Measurements from ENCODE around the gene ABHD17B.

GRCh38 chr9:71929791-71930440 lies 18.9 kb upstream of the ABHD17B start:
- no peak for TF ChIP-seq BHLHE40 (IDR thresholded peaks at IDR 0.05; ENCODE audit: borderline replicate concordance)
- no peak for TF ChIP-seq FOXA1 (IDR thresholded peaks at IDR 0.05)
- TF ChIP-seq SP1 (IDR thresholded peaks at IDR 0.05): no peak
- no peak for TF ChIP-seq CTBP1 (IDR thresholded peaks at IDR 0.05; ENCODE audit: borderline replicate concordance)
- no peak for TF ChIP-seq PKNOX1 (IDR thresholded peaks at IDR 0.05)
- no peak for TF ChIP-seq SUZ12 (IDR thresholded peaks at IDR 0.05)
- TF ChIP-seq NFRKB (IDR thresholded peaks at IDR 0.05): no peak
- no peak for TF ChIP-seq HDGF (IDR thresholded peaks at IDR 0.05; ENCODE audit: borderline replicate concordance)
- TF ChIP-seq FOXM1 (IDR thresholded peaks at IDR 0.05; ENCODE audit: borderline replicate concordance): no peak
- no peak for TF ChIP-seq ZNF384 (IDR thresholded peaks at IDR 0.05)
- TF ChIP-seq TARDBP (IDR thresholded peaks at IDR 0.05): no peak

All from HEK293T (cell line).